Pancreas (tissue), 10 donors: Measurements from ENCODE around the gene ATG5. TPM values are rescaled to one million over a fixed set of nuclear protein-coding genes. Genes with fewer than 3 reads are reported as not detected.

Source experiments
- ATAC-seq, 4 donors: fragments of 200-7000 bp; cut with Tn5 transposase; one replicate each; pipeline versions ENCODE4 v1.8.0 to v1.9.1; 2020; ENCODE audit warnings: mild to moderate bottlenecking in 4 of 4, moderate library complexity in 4 of 4
- DNase-seq, 6 donors: peaks; one replicate each; pipeline ENCODE4 v3.0.0-alpha.2; 2020
- FAIRE-seq: peaks from 2 replicates; lab custom pipeline; 2012; peaks lifted over from hg19 to GRCh38; lab: Jason Lieb, UNC
- H3K27ac ChIP-seq, 4 donors: fragments of 200-600 bp; sonication (generic); 1 replicate in 3 of 4; 2 replicates in 1 of 4; pipeline versions ENCODE4 v1.5.0 to v1.8.0; 2020
- H3K27me3 ChIP-seq, 4 donors: fragments of 200-600 bp; one replicate each; pipeline ENCODE4 v1.8.0; 2021
- H3K36me3 ChIP-seq, 3 donors: fragments of 200-600 bp; sonication (generic) in 1 of 3; one replicate each; pipeline versions ENCODE4 v1.5.0 to v1.8.0; 2020 to 2021
- H3K4me1 ChIP-seq, 3 donors: fragments of 200-600 bp; one replicate each; pipeline ENCODE4 v1.8.0; 2021
- H3K4me3 ChIP-seq, 4 donors: fragments of 200-600 bp; sonication (generic) in 2 of 4; one replicate each; pipeline versions ENCODE4 v1.5.0 to v1.8.0; 2020 to 2021
- H3K9me3 ChIP-seq, 4 donors: fragments of 200-600 bp; one replicate each; pipeline ENCODE4 v1.8.0; 2021
- WGBS, 2 donors: extraction: QIAGEN DNeasy Blood & Tissue Kit; methylation state at CpG; one replicate each; pipeline ENCODE4 v1.1.7; 2013; 5-methylcytosine and 5-hydroxymethylcytosine counted together
- intact Hi-C, 3 donors: fragments of 100-400 bp; cut with DNase I; formaldehyde crosslinking; loops; one replicate each; pipeline versions ENCODE4 v1.11.1 to v1.14.2; 2022
- polyA plus RNA-seq, 2 donors: library from polyadenylated mRNA; stranded (reverse); fragments of 200-250 nt; gene quantifications; one replicate each; pipeline ENCODE4 v1.2.3, GENCODE V29; 2013
- total RNA-seq, 6 donors: library from RNA; stranded (reverse); fragmentation: NEBNext Ultra II Directional in 4 of 6; extraction: Animal tissue kit (Norgen Biotek cat#: 25700) in 4 of 6; gene quantifications; one replicate each; pipeline versions ENCODE4 v1.2.1 to v1.2.4, GENCODE V29; 2021 to 2023
- TF ChIP-seq, protein P1 (sequence below), 4 donors: fragments of 200-600 bp; sonication (generic) in 3 of 4; IDR thresholded peaks; one replicate each; pipeline versions ENCODE4 v1.5.0 to v1.8.0; 2021; ENCODE audit warnings: antibody characterized with exemption in 4 of 4
- donor health status: healthy with polysubstance abuse.
- donor health status: DM: no; HTN: no; CAD: no; lungs with moderate emphysema.
- donor health status: DM: no; HTN: no; CAD: no.
- donor health status: control.
- donor health status: control.
- donor health status: Bipolar disorder and iron deficiency.
- donor health status: DM: yes; HTN: yes; CAD: no.
- donor health status: DM: no; HTN: no; CAD: no.
- donor health status: DM: no; HTN: no; CAD: no.
- donor health status: DM: yes; HTN: yes; CAD: no.

The ATG5 gene
- total and polyA plus RNA-seq, 8 donors: 8.2 to 15.7 (median 10.8) TPM

DNA sequence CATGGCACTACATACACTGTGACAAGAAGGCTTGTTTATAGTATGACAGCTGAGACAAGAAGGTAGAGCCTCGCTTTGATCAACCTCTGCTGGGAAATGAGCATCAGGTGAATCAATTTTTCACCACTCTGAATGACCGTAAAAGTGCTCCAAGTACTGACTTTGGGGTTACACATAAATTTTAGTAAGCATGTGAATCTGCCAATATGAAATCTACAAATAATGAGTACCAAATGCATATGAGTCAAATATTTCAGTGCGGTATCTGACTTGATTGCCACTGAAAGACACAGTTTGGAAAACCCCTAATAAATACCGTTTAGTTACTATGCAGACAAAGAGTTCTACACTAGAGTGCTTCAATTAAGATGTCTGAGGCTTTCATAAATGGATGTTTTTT is 77.8 kb downstream of the ATG5 start:
- no peaks in the 10 kb centered on the region for H3K4me1 ChIP-seq
- 90 to 91% methylated on average over 4 of the region's 4 CpGs for WGBS, 2 donors
- TF ChIP-seq, protein P1, sequence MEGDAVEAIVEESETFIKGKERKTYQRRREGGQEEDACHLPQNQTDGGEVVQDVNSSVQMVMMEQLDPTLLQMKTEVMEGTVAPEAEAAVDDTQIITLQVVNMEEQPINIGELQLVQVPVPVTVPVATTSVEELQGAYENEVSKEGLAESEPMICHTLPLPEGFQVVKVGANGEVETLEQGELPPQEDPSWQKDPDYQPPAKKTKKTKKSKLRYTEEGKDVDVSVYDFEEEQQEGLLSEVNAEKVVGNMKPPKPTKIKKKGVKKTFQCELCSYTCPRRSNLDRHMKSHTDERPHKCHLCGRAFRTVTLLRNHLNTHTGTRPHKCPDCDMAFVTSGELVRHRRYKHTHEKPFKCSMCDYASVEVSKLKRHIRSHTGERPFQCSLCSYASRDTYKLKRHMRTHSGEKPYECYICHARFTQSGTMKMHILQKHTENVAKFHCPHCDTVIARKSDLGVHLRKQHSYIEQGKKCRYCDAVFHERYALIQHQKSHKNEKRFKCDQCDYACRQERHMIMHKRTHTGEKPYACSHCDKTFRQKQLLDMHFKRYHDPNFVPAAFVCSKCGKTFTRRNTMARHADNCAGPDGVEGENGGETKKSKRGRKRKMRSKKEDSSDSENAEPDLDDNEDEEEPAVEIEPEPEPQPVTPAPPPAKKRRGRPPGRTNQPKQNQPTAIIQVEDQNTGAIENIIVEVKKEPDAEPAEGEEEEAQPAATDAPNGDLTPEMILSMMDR (IDR thresholded peaks at IDR 0.05): no peak
- peaks cover 0 to 4% (median 0%) of the 10 kb centered on the region in 3 donors for H3K36me3 ChIP-seq
- DNase-seq (no peak), ATAC-seq (no peak), FAIRE-seq (no peak)
- H3K9me3 ChIP-seq: no peaks in the 10 kb centered on the region
- H3K27ac ChIP-seq: no peak overlapping the region
- intact Hi-C loops: no loop called here
- H3K4me3 ChIP-seq: no peak overlapping the region
- H3K27me3 ChIP-seq: no peaks in the 10 kb centered on the region

DNA sequence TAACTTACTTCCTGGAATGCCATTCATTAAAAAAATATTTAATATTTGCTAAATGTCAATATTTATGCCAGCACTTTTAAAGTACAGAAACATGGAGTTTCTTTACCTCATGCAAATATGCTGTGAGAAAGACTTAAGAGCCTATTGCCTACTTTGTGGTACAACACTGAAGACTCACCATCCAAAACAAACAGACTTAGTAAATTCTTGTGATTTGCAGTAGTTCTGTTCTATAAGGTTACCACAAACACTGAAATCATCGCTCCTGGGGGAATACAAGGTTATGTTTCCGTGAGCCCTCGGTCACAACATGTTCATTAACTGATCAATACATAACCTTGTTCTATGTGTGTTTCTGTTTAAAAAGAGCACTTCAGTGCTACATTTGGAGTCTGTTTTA is 78.3 kb downstream of the ATG5 start:
- ATAC-seq: no peak
- Histone ChIP-seq H3K36me3 (peaks cover 0 to 4% (median 0%) of the 10 kb centered on the region in 3 donors), H3K4me3 (no peak overlapping the region), H3K27me3 (no peaks in the 10 kb centered on the region), H3K9me3 (no peaks in the 10 kb centered on the region), H3K27ac (no peak overlapping the region), H3K4me1 (no peaks in the 10 kb centered on the region)
- TF ChIP-seq, protein P1 (IDR thresholded peaks at IDR 0.05): no peak
- intact Hi-C loops: no loop called here
- 79 to 84% methylated on average over 3 of the region's 3 CpGs for WGBS, 2 donors
- DNase-seq: no peak
- FAIRE-seq: no peak

DNA sequence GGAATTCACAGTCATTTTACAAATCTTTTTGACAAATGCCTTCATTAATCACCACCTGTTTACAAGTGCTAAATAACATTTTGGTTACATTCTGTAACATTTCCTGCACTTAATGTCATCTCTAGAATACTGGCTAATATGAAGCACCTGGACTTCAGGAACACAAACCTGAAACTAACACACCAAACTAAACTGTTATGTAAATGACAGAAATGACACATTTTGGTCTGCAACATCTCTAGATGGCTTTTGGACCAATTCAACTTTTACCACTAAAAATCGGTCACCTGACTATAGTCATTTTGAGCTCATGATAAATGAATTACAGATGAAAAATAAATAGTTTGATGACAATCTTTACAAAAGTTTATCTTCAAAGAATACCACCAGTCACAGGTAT is 80.6 kb downstream of the ATG5 start:
- WGBS, 2 donors: 94 to 100% methylated on average over 1 of the region's 1 CpG
- Histone ChIP-seq H3K9me3 (no peaks in the 10 kb centered on the region), H3K4me3 (no peak overlapping the region), H3K36me3 (peaks cover 0 to 4% (median 0%) of the 10 kb centered on the region in 3 donors), H3K27me3 (no peaks in the 10 kb centered on the region), H3K4me1 (no peaks in the 10 kb centered on the region), H3K27ac (no peak overlapping the region)
- ATAC-seq: no peak
- intact Hi-C loops: no loop called here
- no peak for DNase-seq
- no peak for FAIRE-seq
- TF ChIP-seq, protein P1 (IDR thresholded peaks at IDR 0.05): no peak

DNA sequence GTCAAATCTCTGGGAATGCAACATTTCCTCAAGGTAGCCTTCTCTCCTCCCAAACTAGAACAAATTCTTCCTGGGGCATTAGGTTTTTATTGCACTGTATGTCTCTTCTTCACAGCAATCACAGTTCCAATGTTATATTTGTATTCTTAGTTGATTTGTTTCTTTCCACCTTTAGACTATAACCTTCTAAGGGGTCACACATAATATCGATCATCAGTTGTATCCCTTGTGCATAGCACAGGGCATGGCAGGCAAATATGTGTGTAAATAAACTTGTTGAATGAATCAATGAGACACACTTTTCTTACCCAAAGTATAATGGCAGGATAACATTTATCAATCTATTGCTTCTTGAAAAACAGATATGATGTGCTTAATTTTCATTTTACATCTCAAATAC is 81.0 kb downstream of the ATG5 start:
- Histone ChIP-seq H3K27ac (no peak overlapping the region), H3K27me3 (no peaks in the 10 kb centered on the region), H3K4me1 (no peaks in the 10 kb centered on the region), H3K36me3 (peaks cover 0 to 4% (median 0%) of the 10 kb centered on the region in 3 donors), H3K4me3 (no peak overlapping the region), H3K9me3 (no peaks in the 10 kb centered on the region)
- no peak for DNase-seq
- WGBS, 2 donors: 91 to 100% methylated on average over 1 of the region's 1 CpG
- TF ChIP-seq, protein P1 (IDR thresholded peaks at IDR 0.05): no peak
- intact Hi-C loops: no loop called here
- no peak for ATAC-seq
- no peak for FAIRE-seq

DNA sequence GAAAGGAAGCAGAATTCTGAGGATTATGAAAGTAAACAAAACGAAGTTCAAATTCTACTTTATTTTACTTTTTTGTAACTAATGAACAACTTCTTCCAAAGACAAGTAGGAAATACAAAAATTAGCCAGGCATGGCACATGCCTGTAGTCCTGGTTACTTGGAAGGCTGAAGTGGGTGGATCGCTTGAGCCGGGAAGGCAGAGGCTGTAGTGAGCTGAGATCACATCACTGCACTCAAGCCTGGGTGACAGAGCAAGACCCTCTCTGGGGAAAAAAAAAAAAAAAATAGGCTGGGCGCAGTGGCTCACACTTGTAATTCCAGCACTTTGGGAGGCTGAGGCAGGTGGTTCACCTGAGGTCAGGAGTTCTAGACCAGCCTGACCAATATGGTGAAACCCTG is 82.3 kb downstream of the ATG5 start:
- no peaks in the 10 kb centered on the region for H3K9me3 ChIP-seq
- ATAC-seq (no peak), DNase-seq (no peak), FAIRE-seq (no peak)
- intact Hi-C loops: no loop called here
- H3K4me1 ChIP-seq: no peaks in the 10 kb centered on the region
- peaks cover 0 to 4% (median 0%) of the 10 kb centered on the region in 3 donors for H3K36me3 ChIP-seq
- WGBS, 2 donors: 93 to 94% methylated on average over 4 of the region's 4 CpGs
- no peaks in the 10 kb centered on the region for H3K27me3 ChIP-seq
- H3K27ac ChIP-seq: no peak overlapping the region
- TF ChIP-seq, protein P1 (IDR thresholded peaks at IDR 0.05): no peak
- H3K4me3 ChIP-seq: no peak overlapping the region
